Measurements from ENCODE around the gene DNAJC4.
A peak's percentile ranks its signal among the peaks of the same experiment; 100 is the strongest.

The DNAJC4 gene

GRCh38 chr11:64208796-64209562 lies 21.4 kb upstream of the DNAJC4 start:
- DNase-seq (ENCODE audit: low read depth): no peak

DNA sequence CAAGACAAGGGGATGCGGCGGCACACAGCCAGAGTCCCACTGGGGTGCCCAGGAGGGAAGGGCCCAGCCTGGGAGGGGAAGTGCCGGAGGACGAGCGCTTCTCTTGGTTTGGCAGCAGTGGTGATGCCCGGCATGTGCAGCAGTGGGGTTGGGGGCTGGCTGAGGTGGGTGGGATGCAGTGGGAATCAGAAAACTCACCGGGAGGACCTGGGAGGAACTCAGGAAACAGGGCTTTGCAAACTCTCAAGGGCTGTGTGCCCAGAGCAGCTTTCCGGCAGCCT lies 20.8 kb upstream of the DNAJC4 start:
- DNase-seq (ENCODE audit: low read depth): no peak

GRCh38 chr11:64210301-64211020 lies 19.9 kb upstream of the DNAJC4 start:
- DNase-seq (ENCODE audit: low read depth): no peak

DNA sequence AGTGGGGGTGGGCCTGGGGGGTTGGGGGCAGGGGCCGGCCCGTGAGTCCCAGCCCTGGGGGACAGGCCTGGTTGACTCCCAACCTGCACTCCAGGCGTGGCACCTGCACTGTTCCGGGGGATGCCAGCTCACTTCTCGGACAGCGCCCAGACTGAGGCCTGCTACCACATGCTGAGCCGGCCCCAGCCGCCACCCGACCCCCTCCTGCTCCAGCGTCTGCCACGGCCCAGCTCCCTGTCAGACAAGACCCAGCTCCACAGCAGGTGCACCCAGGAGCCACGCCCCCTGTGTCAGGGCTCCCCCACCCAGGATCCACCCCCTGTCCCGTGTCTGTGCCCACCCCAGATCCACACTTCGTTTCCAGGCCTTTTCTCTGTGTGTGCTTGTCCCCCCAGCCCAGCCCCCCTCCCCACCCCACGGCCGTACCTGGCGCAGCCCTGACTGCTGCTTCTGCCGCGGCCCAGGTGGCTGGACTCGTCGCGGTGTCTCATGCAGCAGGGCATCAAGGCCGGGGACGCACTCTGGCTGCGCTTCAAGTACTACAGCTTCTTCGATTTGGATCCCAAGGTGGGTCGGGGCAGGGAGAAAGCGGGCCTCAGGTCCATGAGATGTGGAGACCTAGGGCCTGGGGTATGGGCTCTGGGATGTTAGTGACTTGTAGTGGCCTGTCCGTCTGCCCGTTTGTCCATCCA lies 19.0 kb upstream of the DNAJC4 start:
- no peak for DNase-seq (ENCODE audit: low read depth)

- no peak for DNase-seq (ENCODE audit: low read depth)
These were observed 13.5 kb upstream of the DNAJC4 start for GRCh38 chr11:64216879-64217278.

GRCh38 chr11:64218628-64219353 lies 11.6 kb upstream of the DNAJC4 start:
- DNase-seq (ENCODE audit: low read depth): no peak

DNA sequence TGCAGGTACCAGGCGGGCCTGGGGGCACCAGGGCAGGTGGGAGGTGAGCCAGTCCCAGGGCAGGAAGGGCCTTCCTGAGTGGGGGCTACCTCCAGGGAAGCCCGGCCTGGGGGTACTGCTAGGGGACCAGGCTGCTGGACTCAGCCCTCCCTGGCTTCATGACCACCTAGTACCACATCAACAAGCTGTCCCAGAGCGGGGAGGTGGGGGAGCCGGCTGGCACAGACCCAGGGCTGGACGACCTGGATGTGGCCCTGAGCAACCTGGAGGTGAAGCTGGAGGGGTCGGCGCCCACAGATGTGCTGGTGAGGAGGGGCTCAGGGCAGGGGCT lies 11.0 kb upstream of the DNAJC4 start:
- no peak for DNase-seq (ENCODE audit: low read depth)

GRCh38 chr11:64219755-64220154 lies 10.6 kb upstream of the DNAJC4 start:
- DNase-seq (ENCODE audit: low read depth): no peak

- no peak for DNase-seq (ENCODE audit: low read depth)
These were observed 10.1 kb upstream of the DNAJC4 start for GRCh38 chr11:64220271-64220670.

- no peak for DNase-seq (ENCODE audit: low read depth)
These were observed 9.6 kb upstream of the DNAJC4 start for GRCh38 chr11:64220798-64221197.

DNA sequence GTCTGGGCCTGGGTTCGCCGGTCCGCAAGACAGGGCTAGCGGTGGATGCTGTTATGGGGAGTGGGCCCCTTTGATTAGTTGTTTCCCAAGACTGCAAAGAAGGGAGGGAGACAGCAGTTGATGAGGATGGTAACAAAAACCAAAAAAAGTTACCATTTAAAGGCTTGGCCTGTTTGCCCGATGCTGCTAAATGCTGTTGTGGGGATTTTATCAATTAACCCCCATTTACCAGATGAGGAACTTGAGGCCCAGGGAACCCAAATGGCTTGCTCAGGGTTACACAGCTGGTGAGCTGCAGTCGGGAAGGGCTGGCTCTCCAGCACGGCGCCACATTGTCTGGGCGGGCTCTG lies 7.7 kb upstream of the DNAJC4 start:
- no peak for DNase-seq (ENCODE audit: low read depth)

- DNase-seq (ENCODE audit: low read depth): no peak
These were observed 7.2 kb upstream of the DNAJC4 start for GRCh38 chr11:64223001-64223651.

DNA sequence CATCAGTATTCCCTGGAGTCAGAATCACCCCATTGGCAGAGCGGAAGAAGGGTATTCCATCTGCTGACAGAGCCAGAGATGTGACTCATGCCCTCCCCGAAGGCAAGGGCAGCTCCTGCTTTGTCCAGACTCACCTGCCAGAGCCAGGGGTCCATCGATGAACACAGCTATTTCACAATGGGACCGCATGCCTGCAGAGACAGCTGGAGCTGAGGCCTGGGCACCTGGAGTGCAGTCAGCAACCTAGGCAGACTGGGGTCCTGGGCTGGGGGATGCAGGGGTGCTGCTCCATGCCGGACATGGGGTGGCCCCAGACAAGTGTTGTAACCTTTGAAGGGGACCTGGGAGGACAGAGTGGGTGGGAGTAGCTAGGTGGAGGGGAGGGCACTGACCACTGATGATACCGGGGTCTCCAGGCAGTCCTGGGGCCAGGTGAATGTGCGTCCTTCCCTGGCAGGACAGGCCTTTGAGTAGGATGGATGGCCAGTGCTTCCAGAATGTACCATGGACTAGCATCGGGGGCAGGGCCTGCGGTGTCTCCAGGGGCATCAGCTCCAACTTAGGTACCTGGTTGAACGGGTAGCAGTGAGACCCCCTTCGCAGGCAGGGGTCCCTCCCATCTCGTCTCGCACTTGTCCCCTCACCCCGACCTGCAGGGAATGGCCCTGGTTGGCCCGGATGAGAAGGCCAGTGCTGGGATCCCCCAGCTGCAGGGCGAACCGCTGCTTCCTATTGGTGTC lies 6.0 kb upstream of the DNAJC4 start:
- DNase-seq (ENCODE audit: low read depth): no peak

DNA sequence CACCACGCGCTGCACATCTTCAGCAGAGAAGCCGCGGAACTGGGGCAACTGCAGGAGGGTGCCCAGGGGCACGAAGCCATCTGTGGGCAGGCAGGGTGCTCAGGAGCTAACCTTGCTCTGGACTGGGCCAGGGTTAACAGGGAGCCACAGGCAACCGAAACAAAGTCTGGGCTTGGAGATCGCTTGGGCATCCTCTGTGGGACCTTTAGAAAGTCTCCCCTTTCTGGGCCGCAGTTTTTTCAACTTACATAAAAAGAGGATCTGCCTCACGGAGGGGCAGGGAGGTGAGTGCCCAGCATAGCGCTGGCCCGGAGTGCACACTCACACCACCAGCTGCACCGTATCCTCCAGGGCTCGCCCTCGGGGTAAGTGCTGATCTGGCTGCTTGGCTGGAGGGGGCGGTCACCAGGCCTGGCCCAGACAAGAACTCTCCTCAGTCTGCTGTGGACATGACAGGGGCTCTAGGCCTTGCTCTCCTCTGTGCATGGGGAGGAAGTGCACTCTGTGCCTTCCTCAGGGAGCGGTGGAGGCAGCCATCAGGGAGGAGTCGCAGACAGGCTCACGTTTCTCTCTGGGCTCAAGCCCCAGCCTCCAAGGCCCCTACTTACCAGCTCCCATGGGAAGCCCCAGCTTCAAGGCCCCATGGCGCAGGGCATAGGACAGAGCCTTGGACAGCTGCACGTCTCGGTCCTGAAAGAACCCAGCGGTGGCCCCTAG lies 5.3 kb upstream of the DNAJC4 start:
- no peak for DNase-seq (ENCODE audit: low read depth)

GRCh38 chr11:64225608-64226506 lies 4.5 kb upstream of the DNAJC4 start, which contains the start of the genes NUDT22 and TRPT1:
Gene NUDT22 (plus strand): TSS chr11:64226274. CDS start chr11:64226653, 379 bp downstream.
Gene TRPT1 (minus strand): TSS chr11:64226186. CDS start chr11:64225860, 326 bp downstream.
- peak; percentile 89 for DNase-seq (ENCODE audit: low read depth)

DNA sequence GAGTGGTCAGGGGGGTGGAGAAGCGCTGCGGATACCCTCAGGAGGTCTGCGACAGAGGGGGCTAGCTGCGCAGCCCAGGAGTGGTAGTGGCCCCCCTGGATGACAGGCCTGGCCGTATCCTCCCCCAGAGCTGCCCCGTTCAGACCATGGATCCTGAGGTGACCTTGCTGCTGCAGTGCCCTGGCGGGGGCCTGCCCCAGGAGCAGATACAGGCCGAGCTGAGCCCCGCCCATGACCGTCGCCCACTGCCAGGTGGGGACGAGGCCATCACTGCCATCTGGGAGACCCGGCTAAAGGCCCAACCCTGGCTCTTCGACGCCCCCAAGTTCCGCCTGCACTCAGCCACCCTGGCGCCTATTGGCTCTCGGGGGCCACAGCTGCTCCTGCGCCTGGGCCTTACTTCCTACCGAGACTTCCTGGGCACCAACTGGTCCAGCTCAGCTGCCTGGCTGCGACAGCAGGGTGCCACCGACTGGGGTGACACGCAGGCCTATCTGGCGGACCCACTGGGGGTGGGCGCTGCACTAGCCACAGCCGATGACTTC lies 3.8 kb upstream of the DNAJC4 start:
- no peak for DNase-seq (ENCODE audit: low read depth)

DNA sequence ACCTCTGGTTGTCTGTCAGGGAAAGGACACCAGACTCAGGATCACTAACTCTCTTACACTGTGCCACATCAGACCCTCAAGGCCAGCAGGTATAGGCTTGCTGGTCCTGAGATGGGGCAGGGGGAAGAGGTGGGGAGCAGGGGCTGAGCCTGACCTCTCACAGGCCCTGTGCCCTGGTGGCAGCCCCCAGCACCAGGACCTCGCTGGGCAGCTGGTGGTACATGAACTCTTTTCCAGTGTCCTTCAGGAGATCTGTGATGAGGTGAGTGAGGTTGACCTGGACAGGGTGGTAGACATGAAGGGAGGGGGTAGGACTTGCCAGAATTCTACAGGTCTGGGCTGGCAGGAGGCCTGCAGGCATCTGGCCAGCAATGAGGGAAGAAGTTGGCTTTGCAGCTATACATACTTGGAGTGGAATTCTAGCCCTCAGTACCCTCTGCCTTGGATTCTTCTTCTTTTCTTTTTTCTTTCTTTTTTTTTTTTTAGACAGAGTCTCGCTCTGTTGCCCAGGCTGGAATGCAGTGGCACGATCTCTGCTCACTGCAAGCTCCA lies 2.9 kb upstream of the DNAJC4 start:
- no peak for DNase-seq (ENCODE audit: low read depth)

DNA sequence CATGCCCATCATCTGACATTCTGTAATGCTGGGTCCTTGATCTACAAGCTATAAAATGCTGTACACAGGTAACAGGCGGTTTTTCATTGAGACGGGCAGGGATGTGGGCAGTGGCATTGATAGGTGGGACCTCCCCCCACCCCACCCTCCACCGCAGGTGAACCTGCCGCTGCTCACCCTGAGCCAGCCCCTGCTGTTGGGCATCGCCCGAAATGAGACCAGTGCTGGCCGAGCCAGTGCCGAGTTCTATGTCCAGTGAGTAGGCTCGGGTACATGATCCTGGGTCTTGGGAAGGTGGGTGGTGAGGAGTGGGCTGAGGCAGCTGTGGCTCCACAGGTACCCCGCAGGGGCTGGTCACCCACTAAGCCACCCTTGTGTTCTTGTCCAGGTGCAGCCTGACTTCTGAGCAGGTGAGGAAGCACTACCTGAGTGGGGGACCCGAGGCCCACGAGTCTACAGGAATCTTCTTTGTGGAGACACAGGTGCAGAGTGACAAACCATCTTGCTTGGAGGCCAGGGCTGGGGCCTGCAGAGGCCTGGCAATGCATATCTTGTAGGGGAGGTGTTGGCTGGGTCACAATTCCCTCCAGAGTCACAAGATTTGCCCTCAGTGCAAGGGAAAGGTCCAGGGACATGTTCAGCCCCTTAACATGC lies 1.1 kb upstream of the DNAJC4 start:
- DNase-seq (ENCODE audit: low read depth): no peak
